PC-9 (cell line): ENCODE results near the gene CUX1. TPM values are rescaled to one million over a fixed set of nuclear protein-coding genes. Genes with fewer than 3 reads are reported as not detected.

ENCODE experiments used
- BruUV-seq: library from RNA; stranded (reverse); fragments of 400-500 nt; replicated peaks from 2 replicates; lab custom pipeline; 2021; lab: Mats Ljungman, UMichigan
- CTCF ChIA-PET: fragments of 300-600 bp; sonication (Branson Sonifier 250); formaldehyde crosslinking; loops from one replicate; lab custom pipeline; 2022; ENCODE audit warnings: antibody characterized with exemption; lab: Charles Lee
- POLR2A ChIA-PET: fragments of 300-600 bp; sonication (Branson Sonifier 250); formaldehyde crosslinking; loops from one replicate; lab custom pipeline; 2022; ENCODE audit warnings: antibody characterized with exemption; ENCODE audit not compliant: unreplicated experiment; lab: Charles Lee
- DNase-seq, 2 experiments: peaks; one replicate each; pipeline versions ENCODE4 v3.0.0 to v3.0.0-alpha.2; 2015 to 2022; ENCODE audit warnings: mixed read lengths in 1 of 2
- H2AFZ ChIP-seq: fragments of 200-600 bp; sonication (generic); 2 replicates; pipeline ENCODE4 v1.8.1; 2017; ENCODE audit warnings: antibody characterized with exemption
- H3F3A ChIP-seq: fragments of 200-600 bp; sonication (generic); 2 replicates; pipeline ENCODE4 v1.8.1; 2017; ENCODE audit warnings: antibody characterized with exemption, mild to moderate bottlenecking, low read depth; ENCODE audit not compliant: insufficient read depth
- H3K27ac ChIP-seq: fragments of 200-600 bp; sonication (generic); 2 replicates; pipeline ENCODE4 v1.6.1; 2016; ENCODE audit warnings: mixed run types
- H3K27me3 ChIP-seq: fragments of 200-600 bp; sonication (generic); 2 replicates; pipeline ENCODE4 v1.6.1; 2016; ENCODE audit warnings: low read depth, mixed run types; ENCODE audit not compliant: insufficient read depth
- H3K36me3 ChIP-seq: fragments of 200-600 bp; sonication (generic); 2 replicates; pipeline ENCODE4 v1.6.1; 2016; ENCODE audit warnings: low read depth, mixed run types
- H3K4me1 ChIP-seq: fragments of 200-600 bp; sonication (generic); replicated peaks from 2 replicates; pipeline ENCODE4 v1.6.1; 2016; ENCODE audit warnings: mixed run types; ENCODE audit not compliant: insufficient read depth
- H3K4me2 ChIP-seq: fragments of 200-600 bp; sonication (generic); 2 replicates; pipeline ENCODE4 v1.6.1; 2017; ENCODE audit warnings: mixed run types
- H3K4me3 ChIP-seq: fragments of 200-600 bp; sonication (generic); 2 replicates; pipeline ENCODE4 v1.6.1; 2016; ENCODE audit warnings: mixed run types
- H3K79me2 ChIP-seq: fragments of 200-600 bp; sonication (generic); 2 replicates; pipeline ENCODE4 v1.6.1; 2017; ENCODE audit warnings: low read depth, mixed run types
- H3K9me2 ChIP-seq: fragments of 200-600 bp; sonication (generic); 2 replicates; pipeline ENCODE4 v1.8.1; 2017; ENCODE audit warnings: mild to moderate bottlenecking; ENCODE audit not compliant: insufficient read depth
- H3K9me3 ChIP-seq: fragments of 200-600 bp; sonication (generic); 2 replicates; pipeline ENCODE4 v1.8.1; 2016; ENCODE audit warnings: low read depth; ENCODE audit not compliant: insufficient read depth
- H4K20me1 ChIP-seq: fragments of 200-600 bp; sonication (generic); 2 replicates; pipeline ENCODE4 v1.8.1; 2017; ENCODE audit not compliant: insufficient read depth
- EZH2 ChIP-seq: fragments of 200-600 bp; sonication (generic); IDR thresholded peaks from 2 replicates; pipeline ENCODE4 v1.8.0; 2017; ENCODE audit warnings: antibody characterized with exemption, low read depth
- intact Hi-C: fragments of 100-400 bp; cut with micrococcal nuclease; formaldehyde crosslinking; loops from one replicate; pipeline ENCODE4 v1.10.0; 2022; ENCODE audit not compliant: unreplicated experiment
- total RNA-seq: library from RNA; stranded (reverse); gene quantifications from 2 replicates; pipeline ENCODE4 v1.2.3, GENCODE V29; 2021
- TF ChIP-seq, protein P1 (sequence below): fragments of 200-600 bp; sonication (generic); conservative IDR thresholded peaks from 2 replicates; pipeline ENCODE4 v1.6.1; 2017; ENCODE audit warnings: mixed run types, antibody characterized with exemption, mild to moderate bottlenecking, moderate library complexity

The CUX1 gene
- total RNA-seq, 1 experiment from 2014 or later = 83.3 TPM

DNA sequence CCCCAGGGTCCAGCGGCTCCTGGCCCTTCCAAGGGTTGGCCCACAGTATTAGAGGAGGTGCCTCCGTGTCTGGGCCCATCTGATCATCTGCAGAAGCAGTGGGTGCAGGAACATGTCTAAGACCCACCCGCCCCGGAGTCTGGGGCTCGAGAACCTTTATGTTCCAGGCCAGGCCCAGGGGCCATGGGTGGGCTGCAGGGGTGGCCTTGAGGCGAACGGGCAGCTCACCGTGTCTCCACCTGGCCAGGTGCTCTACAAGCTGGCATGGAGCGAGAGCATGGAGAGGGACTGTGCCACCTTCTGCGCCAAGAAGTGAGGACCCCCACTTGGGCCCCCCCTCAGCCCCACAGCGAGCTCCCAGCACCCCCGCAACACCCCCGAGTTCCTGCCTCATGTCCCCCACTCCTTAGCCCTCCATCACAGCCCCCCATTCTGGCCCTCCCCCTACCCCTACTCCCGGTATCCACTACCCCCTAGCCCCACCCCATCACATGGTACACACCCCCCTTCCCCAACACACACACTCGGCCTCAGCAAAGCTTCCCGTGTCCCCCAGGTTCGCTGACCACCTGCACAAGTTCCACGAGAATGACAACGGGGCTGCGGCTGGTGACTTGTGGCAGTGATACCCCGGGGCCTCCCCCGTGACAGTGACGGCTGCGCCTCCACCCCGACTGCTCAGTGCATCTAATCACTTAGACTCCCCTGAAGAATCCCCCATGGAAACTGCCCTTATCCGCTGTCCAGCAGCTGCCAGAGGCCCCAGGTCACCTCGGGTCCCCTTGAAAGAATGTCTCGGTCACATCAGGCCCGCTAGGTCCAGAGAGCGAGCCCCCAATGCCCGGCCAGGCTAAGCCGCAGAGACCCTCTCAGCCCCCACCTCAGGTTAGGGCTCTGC is 465.3 kb downstream of the CUX1 start:
- TF ChIP-seq, protein P1, sequence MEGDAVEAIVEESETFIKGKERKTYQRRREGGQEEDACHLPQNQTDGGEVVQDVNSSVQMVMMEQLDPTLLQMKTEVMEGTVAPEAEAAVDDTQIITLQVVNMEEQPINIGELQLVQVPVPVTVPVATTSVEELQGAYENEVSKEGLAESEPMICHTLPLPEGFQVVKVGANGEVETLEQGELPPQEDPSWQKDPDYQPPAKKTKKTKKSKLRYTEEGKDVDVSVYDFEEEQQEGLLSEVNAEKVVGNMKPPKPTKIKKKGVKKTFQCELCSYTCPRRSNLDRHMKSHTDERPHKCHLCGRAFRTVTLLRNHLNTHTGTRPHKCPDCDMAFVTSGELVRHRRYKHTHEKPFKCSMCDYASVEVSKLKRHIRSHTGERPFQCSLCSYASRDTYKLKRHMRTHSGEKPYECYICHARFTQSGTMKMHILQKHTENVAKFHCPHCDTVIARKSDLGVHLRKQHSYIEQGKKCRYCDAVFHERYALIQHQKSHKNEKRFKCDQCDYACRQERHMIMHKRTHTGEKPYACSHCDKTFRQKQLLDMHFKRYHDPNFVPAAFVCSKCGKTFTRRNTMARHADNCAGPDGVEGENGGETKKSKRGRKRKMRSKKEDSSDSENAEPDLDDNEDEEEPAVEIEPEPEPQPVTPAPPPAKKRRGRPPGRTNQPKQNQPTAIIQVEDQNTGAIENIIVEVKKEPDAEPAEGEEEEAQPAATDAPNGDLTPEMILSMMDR = no peak
- TF ChIP-seq EZH2 = no peak
- no peak overlapping the region for H2AFZ ChIP-seq
- no peaks in the 10 kb centered on the region for H3K4me1 ChIP-seq
- ChIA-PET CTCF (no interaction called here), POLR2A (no interaction called here)
- no peak overlapping the region for H3K4me2 ChIP-seq
- H3K27me3 ChIP-seq = no peaks in the 10 kb centered on the region
- H3K27ac ChIP-seq = no peak overlapping the region
- no TSS peak for BruUV-seq
- no peaks in the 10 kb centered on the region for H3F3A ChIP-seq
- no peaks in the 10 kb centered on the region for H3K9me2 ChIP-seq
- DNase-seq = no peak
- no peaks in the 10 kb centered on the region for H3K36me3 ChIP-seq
- H3K9me3 ChIP-seq = no peaks in the 10 kb centered on the region
- no peak overlapping the region for H3K4me3 ChIP-seq
- no peaks in the 10 kb centered on the region for H4K20me1 ChIP-seq
- intact Hi-C loops = no loop called here
- H3K79me2 ChIP-seq = no peaks in the 10 kb centered on the region

DNA sequence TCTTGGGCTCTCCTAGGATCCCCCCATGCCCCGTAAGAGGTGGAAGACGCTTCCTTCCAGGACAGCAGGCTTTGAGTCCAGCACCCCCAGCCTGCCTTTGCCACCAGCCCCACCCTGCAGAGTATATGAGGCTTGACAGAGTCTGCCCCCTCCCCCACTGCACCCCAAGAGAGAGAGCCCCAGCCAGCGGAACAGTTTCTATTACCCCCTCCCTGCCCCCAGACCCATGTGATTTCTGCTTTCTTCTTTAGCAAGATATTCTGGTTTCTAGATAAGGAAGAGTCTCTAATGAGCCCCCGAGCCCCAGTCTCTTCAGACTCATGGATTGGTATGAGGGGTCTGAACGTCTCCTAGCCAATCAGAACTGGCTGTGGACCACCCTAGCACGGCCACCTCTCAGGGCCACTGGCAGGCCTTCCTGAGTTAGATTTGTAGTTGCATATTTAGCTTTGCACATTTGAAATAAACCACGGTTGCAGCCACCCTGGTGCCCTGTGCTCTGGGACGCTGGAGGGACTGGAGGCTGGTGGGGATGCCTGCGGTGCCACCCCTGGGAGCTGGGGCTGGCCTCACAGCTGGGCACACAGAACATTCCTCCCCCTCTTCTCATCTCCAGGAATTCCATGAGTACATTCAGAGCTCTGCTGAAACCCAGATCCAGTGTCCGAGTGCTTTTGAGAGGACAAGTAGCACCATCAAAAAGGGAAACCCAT is 466.2 kb downstream of the CUX1 start:
- CTCF ChIA-PET = interaction anchor here (0.6 kb wide), 1 partner anchor 11 kb away, joined by 6 read pairs; no protein-coding TSS in a partner anchor
- H3K4me3 ChIP-seq = no peak overlapping the region

GRCh38 chr7:102284399-102284798 is 467.0 kb downstream of the CUX1 start:
- no peaks in the 10 kb centered on the region for H3K27me3 ChIP-seq
- H3K27ac ChIP-seq = no peak overlapping the region
- CTCF ChIA-PET = interaction anchor here (0.6 kb wide), 1 partner anchor 10 kb away, joined by 6 read pairs; no protein-coding TSS in a partner anchor
- intact Hi-C loops = no loop called here
- POLR2A ChIA-PET = no interaction called here
- no peak for TF ChIP-seq EZH2
- TF ChIP-seq, protein P1 = no peak
- no peaks in the 10 kb centered on the region for H3K79me2 ChIP-seq
- no peaks in the 10 kb centered on the region for H3K9me2 ChIP-seq
- H3K4me2 ChIP-seq = peak overlapping the region; percentile 30; the same call in 1 of the 2 replicates
- BruUV-seq = no TSS peak
- no peaks in the 10 kb centered on the region for H3K9me3 ChIP-seq
- no peaks in the 10 kb centered on the region for H4K20me1 ChIP-seq
- peaks cover 10% of the 10 kb centered on the region; the same call in 1 of the 2 replicates for H3F3A ChIP-seq
- 0 out of 2 replicates have a peak, but pooled peaks cover 5% of the 10 kb centered on the region for H3K4me1 ChIP-seq
- no peak overlapping the region for H2AFZ ChIP-seq
- no peaks in the 10 kb centered on the region for H3K36me3 ChIP-seq
- DNase-seq = no peak
- H3K4me3 ChIP-seq = no peak overlapping the region

More for the DNA sequence above, 466.2 kb downstream of the CUX1 start:
- DNase-seq = no peak
- Histone ChIP-seq H3K4me1 (0 out of 2 replicates have a peak, but pooled peaks cover 5% of the 10 kb centered on the region), H4K20me1 (no peaks in the 10 kb centered on the region), H3K79me2 (no peaks in the 10 kb centered on the region), H3K27ac (no peak overlapping the region), H3K27me3 (no peaks in the 10 kb centered on the region), H3K36me3 (no peaks in the 10 kb centered on the region), H3K9me3 (no peaks in the 10 kb centered on the region), H2AFZ (no peak overlapping the region), H3F3A (peaks cover 8% of the 10 kb centered on the region; the same call in 1 of the 2 replicates), H3K9me2 (no peaks in the 10 kb centered on the region), H3K4me2 (no peak overlapping the region)
- TF ChIP-seq, protein P1 = no peak
- no peak for TF ChIP-seq EZH2
- intact Hi-C loops = no loop called here
- POLR2A ChIA-PET = no interaction called here
- TSS peak; percentile 39 for BruUV-seq
